ENCODE measurements around the gene TIPIN. TPM values are rescaled to one million over a fixed set of nuclear protein-coding genes. Genes with fewer than 3 reads are reported as not detected.
"Not testable (repeated sequence)": the region's sequence is repeated elsewhere in the genome, so short reads cannot be mapped to it uniquely, and the experiment has no call there.

The TIPIN gene, protein sequence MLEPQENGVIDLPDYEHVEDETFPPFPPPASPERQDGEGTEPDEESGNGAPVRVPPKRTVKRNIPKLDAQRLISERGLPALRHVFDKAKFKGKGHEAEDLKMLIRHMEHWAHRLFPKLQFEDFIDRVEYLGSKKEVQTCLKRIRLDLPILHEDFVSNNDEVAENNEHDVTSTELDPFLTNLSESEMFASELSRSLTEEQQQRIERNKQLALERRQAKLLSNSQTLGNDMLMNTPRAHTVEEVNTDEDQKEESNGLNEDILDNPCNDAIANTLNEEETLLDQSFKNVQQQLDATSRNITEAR
- total RNA-seq (2014; rRNA removed; shearing (Covaris generic); ENCODE audit: low replicate concordance): 14.8 and 30.0 TPM in 2 replicates

DNA sequence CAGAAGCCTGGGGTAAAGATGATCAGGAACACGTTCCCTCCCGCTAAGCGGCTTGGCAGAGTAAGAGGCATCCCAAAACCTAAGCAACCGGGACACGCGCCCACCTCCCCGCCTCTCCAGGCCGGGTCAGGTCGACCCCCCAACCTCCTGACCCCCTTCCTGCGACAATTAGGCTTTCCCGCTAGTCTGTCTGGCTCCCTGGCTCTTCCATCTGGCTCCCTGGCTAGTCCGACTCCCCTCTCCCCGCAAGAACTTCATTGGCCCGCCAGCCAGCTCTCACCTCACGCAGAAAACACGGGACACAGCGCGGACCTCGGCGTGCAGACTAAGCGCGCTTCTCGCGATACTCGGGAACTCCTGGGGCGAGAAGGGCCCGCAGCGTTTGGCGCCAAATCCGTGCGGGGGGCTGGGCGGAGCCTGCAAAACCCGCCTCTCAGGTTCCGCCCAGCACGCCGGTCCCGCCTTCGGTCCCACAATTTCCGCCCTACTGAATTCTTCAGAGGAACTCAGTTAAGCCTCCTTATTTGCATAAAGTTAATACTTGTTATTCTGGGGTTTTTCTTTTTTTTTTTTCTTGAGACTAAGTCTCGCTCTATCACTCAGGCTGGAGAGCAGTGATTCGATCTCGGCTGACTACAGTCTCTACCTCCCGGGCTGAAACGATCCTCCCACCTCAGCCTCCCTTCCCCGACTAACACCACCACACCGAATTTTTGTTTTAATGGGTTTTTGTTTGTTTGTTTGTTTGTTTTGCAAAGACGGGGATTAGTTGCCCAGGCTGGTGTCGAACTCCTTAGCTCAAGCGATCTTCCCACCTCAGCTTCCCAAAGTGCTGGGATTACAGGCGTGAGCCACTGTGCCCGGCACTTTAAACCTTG, at the start of gene TIPIN:
TIPIN (minus strand) TSS at position 327 of the 878 bp plus-strand sequence. CDS start 3,738 bp downstream, outside the sequence.
- in situ Hi-C loops (cut with HindIII; ENCODE audit: low pct_unique_long_range_greater_than_20kb, low sequenced_read_pairs): no loop called here

DNA sequence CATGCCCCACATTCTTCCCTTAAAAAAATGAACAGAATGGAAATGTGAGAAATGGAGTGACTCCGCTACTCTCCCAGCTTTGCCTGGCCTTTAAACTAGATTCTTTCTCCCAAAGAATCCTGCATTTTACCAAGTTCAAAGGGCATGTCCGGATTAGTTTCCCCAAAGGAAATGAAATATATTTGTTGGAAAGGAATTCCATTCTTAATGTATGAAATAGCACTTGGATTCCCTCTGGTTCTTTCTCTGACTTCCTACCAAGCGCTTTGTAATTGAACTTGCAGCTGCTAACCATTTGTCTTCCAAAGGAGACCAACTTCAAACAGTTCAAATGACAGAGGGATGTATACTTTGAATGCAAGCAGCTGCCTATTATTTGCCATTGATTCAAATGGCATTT, 49.1 kb upstream of the TIPIN start:
- no peak for DNase-seq (ENCODE audit: low read depth)
- in situ Hi-C loops (cut with HindIII; ENCODE audit: low pct_unique_long_range_greater_than_20kb, low sequenced_read_pairs): no loop called here

More for the DNA sequence above, at the start of gene TIPIN:
- peak; percentile 90 for DNase-seq (ENCODE audit: low read depth)

DNA sequence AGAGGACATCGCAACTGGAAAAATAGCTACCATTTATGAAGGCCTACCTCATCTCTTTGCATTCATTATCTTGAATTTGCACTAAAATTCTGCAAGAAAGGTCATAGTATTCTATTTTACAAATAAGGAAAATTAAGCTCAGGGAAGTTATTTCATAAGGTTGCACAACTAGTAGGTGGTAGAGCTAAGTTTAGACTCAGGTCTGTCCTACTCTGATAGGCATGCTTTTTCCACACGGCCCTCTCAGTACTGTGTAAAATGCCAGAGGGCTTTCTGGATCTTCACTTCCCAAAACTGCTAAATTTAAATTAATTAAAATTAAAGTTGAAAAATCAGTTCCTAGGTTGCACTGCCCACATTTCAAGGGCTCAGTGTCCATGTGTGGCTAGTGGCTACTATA, 48.5 kb upstream of the TIPIN start:
- in situ Hi-C loops (cut with HindIII; ENCODE audit: low pct_unique_long_range_greater_than_20kb, low sequenced_read_pairs): no loop called here

DNA sequence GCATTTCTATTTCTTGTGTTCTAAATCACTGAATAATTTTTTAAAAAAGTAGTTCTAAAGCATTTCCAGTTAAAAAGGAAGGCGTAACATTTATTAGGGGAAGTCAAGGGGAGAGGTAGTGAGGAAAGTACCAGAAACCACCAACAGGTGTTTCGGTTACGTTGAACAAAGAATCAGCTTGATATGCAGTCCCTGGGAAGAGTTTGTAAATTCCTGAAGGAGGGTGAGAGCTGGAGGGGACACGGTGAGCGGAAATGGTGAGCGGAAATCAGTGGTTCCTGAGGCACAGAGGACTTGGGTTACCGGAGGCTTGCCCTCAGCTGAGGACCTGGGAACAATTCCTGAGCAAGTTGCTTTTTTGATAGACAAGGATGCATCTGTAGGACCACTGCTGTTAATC, 48.0 kb upstream of the TIPIN start:
- DNase-seq (ENCODE audit: low read depth): no peak
- in situ Hi-C loops (cut with HindIII; ENCODE audit: low pct_unique_long_range_greater_than_20kb, low sequenced_read_pairs): no loop called here

More for the DNA sequence above, 48.5 kb upstream of the TIPIN start:
- DNase-seq (ENCODE audit: low read depth): no peak

DNA sequence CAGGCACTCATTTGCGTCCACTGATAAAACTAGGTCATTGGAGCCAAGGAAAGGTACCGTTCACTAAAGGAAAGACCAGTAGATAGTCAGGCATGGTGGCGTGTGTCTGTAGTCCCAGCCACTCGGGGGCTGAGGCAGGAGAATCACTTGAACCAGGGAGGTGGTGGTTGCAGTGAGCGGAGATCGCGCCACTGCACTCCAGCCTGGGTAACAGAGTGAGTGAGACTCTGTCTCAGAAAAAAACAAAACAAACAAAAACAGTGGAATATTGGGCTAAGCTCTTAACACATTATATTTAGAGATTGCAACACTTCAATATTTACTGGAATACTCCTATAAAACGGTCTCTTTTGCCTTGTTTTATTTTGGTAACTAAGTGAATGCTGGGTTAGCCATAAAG, 47.6 kb upstream of the TIPIN start:
- in situ Hi-C loops (cut with HindIII; ENCODE audit: low pct_unique_long_range_greater_than_20kb, low sequenced_read_pairs): no loop called here
- DNase-seq (ENCODE audit: low read depth): no peak

DNA sequence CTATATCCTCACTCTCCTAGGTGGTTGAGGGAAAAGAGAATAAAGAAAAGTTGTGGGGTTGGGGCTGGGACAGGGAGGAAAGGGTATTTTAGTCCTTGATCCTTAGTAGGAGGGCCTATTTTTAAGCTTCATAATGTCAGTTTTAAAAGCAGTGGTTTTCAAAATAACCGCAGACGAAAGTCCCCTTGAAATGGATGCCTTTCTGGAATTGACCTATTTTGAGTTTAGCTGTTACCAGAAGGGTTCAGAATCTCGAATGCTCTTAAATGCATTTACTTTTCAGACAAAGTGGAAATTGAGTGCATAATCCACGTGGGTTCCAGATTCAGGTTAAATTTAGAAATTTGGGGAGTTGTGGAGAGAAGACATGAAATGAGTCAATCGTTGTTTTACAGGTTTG, 46.8 kb upstream of the TIPIN start:
- no peak for DNase-seq (ENCODE audit: low read depth)
- in situ Hi-C loops (cut with HindIII; ENCODE audit: low pct_unique_long_range_greater_than_20kb, low sequenced_read_pairs): no loop called here

DNA sequence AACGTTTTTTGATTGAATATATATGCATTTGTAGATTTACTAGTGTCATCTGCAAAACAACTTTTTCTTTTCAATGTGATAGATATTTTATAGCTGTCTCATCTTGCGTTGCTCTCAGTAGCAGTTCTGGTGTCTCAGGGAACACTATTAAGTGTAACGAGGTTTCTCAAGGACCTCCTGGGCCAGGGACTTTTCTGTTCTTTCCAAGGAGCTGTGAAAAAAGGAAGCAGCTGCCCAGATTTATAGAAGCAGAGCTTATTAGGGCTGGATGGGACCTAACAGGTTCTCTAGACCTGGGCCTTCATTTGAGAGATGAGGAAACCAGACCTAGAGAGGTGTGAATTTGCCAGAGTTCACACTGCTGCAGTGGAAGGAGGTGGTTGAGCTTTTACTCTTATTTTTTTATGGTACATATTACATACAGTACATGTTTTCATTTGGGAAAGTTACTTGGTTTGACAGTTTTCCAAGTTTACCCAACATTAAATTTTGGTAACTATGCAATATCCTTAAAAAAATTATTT, 46.3 kb upstream of the TIPIN start:
- no peak for DNase-seq (ENCODE audit: low read depth)
- in situ Hi-C loops (cut with HindIII; ENCODE audit: low pct_unique_long_range_greater_than_20kb, low sequenced_read_pairs): no loop called here

DNA sequence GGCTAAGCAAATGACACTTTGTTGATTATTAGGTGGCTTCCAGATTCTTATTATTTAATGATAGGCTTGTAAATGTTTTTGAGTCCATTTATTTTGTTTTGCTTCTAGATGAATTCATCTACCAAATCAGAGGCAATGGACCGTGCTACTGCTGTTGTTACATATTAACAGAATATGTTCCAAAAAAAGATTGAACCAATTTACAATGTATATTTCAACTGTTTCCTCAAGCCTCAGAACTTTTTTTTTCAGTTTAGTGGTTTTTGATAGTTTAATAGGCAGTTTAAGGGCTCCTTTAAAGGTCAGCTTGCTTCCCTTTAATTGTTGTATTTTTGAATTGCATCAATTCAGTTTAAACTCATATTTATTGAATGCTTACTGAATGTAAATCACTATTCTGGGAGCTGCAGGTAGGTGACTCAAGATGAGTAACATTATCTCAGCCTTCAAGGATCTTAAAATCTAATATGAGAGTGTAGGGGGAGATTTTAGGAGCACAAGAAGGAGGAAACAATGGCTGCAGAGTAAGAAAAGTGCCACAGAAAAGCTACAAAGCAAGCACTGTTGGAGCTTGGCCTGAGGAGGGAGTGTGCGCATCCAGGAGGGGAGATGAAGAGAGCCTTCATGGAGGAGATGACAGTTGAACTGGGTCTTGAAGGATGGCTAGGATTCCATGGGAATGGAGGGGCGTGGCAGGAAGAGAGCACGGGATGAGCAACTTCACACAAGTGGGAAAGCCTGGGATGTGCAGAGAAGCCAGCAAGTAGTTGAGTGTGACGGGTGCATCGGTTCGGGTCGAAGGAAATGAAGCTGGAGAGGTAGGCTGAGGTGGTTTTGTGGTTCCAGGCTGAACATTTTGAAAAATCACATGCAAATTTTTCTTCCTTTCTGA, 44.9 kb upstream of the TIPIN start:
- in situ Hi-C loops (cut with HindIII; ENCODE audit: low pct_unique_long_range_greater_than_20kb, low sequenced_read_pairs): no loop called here
- DNase-seq (ENCODE audit: low read depth): no peak

DNA sequence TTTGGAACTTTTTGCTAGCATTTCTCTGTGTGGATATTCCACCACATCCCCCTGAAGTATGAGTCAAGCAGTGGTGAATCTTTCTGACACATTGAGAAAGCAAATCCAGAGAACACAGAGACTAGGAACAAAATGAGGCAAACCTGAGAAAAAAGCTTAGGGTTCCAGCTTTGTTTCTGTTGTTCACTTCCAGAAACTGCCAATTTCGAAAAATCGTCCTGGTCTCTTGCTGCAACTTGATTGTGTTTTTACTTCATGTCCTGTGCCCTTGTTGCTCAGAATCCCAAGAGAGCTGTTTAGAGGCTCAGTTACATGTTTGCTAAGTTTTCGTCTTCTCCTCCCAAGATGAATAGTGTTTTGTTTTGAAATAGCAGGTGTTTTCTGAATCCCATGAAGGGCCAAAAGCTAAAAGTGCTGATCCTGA, 43.9 kb upstream of the TIPIN start:
- in situ Hi-C loops (cut with HindIII; ENCODE audit: low pct_unique_long_range_greater_than_20kb, low sequenced_read_pairs): no loop called here
- DNase-seq (ENCODE audit: low read depth): no peak

DNA sequence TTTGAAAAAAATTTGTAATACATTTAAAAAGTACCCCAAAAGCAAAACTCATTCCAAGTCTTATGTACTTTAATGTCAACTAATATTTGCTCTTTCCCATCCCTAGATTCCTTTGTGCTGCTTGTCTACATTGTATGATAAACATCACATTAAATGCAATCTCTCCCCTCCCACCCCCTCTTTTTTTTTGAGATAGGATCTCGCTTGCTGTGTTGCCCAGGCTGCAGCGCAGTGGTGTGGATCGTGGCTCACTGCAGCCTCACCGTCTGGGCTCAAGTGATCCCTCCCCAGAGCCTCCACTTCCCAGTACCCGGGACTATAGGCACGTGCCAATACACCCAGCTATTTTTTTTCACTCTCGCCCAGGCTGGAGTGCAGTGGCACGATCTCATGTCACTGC, 42.8 kb upstream of the TIPIN start:
- in situ Hi-C loops (cut with HindIII; ENCODE audit: low pct_unique_long_range_greater_than_20kb, low sequenced_read_pairs): no loop called here
- no peak for DNase-seq (ENCODE audit: low read depth)

DNA sequence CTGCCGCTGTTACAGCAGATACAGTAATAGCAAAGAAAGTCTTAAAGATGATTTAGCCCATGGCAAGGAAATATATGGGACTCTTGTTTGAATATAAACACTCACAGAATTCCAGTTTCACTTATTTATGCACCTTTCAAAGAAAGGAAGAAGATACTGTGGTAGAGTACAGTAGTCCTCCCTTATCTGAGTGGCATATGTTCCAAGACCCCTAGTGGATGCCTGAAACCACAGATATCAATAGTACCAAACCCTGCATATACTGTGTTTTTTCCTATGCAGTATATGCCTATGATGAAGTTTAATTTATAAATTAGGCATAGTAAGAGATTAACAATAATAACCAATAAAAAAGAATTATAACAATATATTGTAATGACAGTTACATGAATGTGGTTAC, 38.4 kb upstream of the TIPIN start:
- no peak for DNase-seq (ENCODE audit: low read depth)
- in situ Hi-C loops (cut with HindIII; ENCODE audit: low pct_unique_long_range_greater_than_20kb, low sequenced_read_pairs): no loop called here

DNA sequence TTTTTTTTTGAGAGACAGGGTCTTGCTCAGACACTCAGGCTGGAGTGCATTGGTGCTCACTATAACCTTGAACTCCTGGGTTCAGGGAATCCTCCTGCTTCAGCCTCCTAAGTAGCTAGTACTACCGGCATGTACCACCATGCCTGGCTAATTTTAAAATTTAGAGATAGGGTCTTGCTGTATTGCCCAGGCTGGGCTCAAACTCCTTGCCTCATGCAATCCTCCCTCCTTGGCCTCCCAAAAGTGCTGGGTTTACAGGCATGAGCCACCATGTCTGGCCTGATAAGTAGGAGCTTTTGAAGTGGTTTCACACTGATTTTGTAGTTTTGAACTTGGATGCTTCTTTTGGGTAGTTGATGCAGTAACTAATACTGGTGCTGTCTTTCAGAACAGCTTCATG, 38.0 kb upstream of the TIPIN start:
- DNase-seq (ENCODE audit: low read depth): no peak
- in situ Hi-C loops (cut with HindIII; ENCODE audit: low pct_unique_long_range_greater_than_20kb, low sequenced_read_pairs): no loop called here

DNA sequence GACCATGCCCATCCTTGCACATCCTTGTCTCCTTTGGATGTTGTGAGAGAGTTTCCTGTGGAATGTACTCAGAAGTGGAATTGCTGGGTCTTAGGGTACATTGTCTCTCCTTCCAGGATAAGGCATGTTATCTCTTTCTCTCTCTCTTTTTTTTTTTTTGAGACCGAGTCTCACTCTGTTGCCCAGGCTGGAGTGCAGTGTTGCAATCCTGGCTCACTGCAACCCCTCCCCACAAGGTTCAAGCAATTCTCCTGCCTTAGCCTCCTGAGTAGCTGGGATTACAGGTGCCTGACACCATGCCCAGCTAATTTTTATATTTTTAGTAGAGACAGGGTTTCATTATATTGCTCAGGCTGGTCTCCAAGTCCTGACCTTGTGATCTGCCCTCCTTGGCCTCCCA, 36.6 kb upstream of the TIPIN start:
- in situ Hi-C loops (cut with HindIII; ENCODE audit: low pct_unique_long_range_greater_than_20kb, low sequenced_read_pairs); DNase-seq (ENCODE audit: low read depth): not testable (repeated sequence)

DNA sequence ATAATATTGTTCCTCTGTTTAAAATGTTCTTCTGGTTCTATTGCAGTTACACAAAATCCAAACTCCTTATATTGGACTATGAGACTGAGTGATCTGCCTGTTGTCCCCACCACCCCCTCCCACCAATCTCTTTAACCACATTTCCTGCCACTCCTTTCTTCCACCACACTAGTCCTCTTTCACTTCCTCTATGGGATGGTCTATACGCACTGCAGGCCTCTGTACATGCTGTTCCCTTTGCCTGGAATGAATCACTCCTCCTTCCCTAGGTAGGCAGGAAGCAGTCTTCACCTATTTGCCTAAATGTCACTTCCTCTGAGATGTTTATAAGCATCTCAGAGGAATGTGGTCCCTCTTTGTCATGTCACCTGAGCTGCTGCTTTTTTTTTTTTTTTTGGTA, 34.2 kb upstream of the TIPIN start:
- in situ Hi-C loops (cut with HindIII; ENCODE audit: low pct_unique_long_range_greater_than_20kb, low sequenced_read_pairs): no loop called here
- DNase-seq (ENCODE audit: low read depth): no peak

DNA sequence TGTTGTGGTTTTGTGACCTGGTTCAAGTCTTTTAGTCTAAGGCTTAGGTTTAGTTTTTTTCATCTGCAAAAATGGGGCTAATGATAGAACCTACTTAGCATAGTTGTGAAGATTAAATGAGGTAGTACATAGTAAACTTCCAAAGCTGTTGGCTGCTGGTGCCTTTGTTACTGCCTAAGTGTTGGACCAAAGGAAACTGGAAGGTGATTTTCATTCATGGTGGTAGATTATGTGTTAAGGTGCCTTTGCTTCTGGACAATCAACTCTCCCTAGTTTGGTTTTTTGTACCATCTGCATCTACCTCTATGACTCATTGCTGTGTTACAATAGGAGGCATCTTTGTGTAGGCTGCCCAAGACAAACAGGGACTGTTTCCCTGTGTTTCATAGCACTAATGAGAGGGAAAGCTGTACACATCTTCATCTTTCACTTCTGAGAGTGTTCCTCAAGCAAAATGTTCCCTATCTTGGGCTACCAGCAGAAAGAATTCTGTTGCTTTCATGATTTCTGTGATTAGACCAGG, 33.4 kb upstream of the TIPIN start:
- no peak for DNase-seq (ENCODE audit: low read depth)
- in situ Hi-C loops (cut with HindIII; ENCODE audit: low pct_unique_long_range_greater_than_20kb, low sequenced_read_pairs): no loop called here

DNA sequence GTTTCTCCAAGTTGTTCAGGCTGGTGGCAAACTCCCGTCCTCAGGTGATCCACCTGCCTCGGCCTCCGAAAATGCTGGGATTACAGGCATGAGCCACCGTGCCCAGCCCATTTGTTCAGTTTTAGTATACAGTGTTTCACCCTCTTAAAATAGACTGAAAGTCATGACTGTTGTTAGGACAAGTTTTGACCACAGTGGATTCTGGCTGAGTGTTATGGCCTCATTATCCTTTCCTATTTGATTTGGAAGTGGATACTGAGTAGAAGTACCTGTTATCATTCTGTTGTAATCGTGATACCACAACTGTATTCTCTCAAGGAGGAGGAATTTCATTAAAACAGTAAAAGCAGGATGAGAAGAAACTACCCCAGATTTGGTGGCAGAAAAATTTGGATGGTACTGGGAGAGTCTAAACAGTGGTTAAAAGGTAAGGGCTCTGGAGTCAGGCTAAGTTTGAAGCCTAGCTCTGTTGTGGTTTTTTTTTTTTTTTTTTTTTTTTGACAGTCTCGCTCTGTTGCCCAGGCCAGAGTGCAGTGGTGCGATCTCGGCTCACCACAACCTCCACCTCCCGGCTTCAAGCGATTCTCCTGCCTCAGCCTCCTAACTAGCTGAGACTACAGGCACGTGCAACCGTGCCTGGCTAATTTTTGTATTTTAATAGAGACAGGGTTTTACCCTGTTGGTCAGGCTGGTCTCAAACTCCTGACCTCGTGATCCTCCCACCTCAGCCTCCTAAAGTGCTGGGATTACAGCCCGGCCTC, 32.8 kb upstream of the TIPIN start:
- no peak for DNase-seq (ENCODE audit: low read depth)
- in situ Hi-C loops (cut with HindIII; ENCODE audit: low pct_unique_long_range_greater_than_20kb, low sequenced_read_pairs): no loop called here

DNA sequence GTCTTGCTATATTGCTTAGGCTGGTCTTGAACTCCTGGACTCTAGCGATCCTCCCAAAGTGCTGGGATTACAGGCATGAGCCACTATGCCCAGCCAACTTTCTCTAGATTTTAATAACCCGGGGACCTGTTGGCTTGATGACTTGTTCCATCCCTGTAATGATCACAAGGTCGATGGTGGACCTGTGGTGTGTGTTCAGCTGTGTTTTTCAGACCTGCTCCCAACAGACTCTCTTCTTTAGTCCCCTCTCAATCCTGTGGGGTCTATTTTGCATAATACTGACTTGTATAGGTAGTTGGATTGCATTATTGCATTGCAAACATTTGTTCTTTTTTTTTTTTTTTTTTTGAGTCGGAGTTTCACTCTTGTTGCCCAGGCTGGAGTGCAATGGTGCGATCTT, 32.1 kb upstream of the TIPIN start:
- DNase-seq (ENCODE audit: low read depth): no peak
- in situ Hi-C loops (cut with HindIII; ENCODE audit: low pct_unique_long_range_greater_than_20kb, low sequenced_read_pairs): no loop called here

DNA sequence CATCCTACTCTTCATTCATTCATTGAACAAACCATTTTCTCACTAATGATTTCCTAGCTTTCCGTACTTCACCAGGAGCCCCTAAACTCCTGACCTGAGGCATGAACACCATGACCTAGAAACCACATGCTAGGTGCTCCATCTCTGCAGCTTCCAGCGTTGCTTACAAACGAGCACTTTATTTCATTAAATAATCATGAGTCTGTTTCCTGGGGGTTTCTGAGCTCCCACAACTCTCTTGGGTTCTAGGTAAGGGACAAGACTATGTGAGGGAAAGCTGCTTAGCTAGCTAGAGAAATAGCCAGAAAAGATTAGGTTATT, 31.5 kb upstream of the TIPIN start:
- no peak for DNase-seq (ENCODE audit: low read depth)
- in situ Hi-C loops (cut with HindIII; ENCODE audit: low pct_unique_long_range_greater_than_20kb, low sequenced_read_pairs): no loop called here

Data from Caki2 (cell line).